LNCAP (cell line): ENCODE results near the gene GOLGA3.

ENCODE experiments used
- CTCF ChIP-seq: fragments of 450-650 bp; IDR thresholded peaks from 2 replicates; pipeline ENCODE4 v1.5.1; 2017; ENCODE audit warnings: mild to moderate bottlenecking

Gene GOLGA3

GRCh38 chr12:132861558-132861957, 32.9 kb upstream of the GOLGA3 start:
- TF ChIP-seq CTCF = no peak

GRCh38 chr12:132858718-132859266, 30.1 kb upstream of the GOLGA3 start:
- TF ChIP-seq CTCF = no peak

- no peak for TF ChIP-seq CTCF
Measured at GRCh38 chr12:132856581-132856980, 27.9 kb upstream of the GOLGA3 start.

GRCh38 chr12:132853285-132854092, 24.8 kb upstream of the GOLGA3 start:
- no peak for TF ChIP-seq CTCF

DNA sequence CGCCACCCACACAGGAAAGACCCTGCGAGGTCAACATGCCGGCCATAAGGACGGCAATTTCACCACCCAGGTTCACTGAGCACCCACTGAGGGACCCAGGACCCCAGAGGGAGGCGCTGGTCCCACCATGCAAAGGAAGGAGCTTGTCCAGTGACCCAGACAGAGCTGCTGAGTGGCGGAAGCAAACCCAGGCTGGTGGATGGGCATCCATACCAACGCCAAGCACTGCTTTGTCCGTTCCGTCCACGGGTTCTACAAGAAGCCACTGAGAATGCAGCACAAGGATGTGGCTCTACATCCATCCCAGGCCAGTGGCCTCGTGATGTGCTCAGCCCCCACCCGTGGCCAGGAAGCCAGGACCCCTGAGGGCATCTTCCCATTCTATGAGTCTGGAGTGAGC, 23.8 kb upstream of the GOLGA3 start:
- no peak for TF ChIP-seq CTCF

DNA sequence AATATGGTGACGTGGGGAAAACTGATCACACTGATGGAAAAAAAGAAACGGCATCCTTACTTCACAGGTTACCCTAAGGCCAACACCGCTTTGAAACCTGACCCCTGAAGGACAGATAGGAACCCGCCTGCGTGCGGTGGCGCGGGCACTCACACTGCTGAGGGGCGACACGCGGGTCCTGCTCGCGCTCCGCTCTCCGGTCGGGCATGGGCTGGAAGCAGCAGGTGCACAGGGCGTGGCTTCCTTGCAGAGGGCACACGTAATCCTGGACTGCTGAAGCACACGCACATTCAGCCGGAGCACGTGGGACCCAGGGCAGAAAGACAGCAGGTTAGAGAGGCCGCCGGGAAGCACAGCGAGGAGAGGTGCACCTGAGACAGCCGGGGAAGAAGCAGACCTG, 22.8 kb upstream of the GOLGA3 start:
- no peak for TF ChIP-seq CTCF

DNA sequence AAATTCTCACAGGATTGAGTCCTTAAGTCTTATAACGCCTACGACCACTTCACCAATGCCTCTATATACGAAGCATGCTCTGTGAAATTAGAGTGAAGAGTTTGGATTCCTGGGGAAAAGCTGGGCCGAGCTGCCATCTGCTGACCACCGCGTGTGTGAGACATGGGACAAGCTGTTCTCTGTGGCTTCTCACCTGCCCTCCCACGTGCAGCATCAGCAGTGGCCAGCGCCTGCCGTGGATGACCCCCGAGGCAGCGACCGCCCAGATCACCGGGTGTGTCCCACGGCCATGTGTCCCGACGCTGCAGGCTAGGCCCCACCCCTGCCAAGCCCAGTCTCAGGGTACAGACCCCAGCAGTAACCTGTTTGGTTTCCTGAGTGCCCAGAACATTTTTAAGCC, 21.6 kb upstream of the GOLGA3 start:
- no peak for TF ChIP-seq CTCF
